NB4 (cell line): Measurements from ENCODE around the gene ENPP6.

Experiments
- DNase-seq: peaks from one replicate; pipeline ENCODE4 v3.0.0; 2010; ENCODE audit warnings: low read depth
- H3K4me3 ChIP-seq: one replicate; pipeline ENCODE4 v1.5.1; 2011; ENCODE audit warnings: mild to moderate bottlenecking, low read depth, low read length, moderate library complexity
- MYC ChIP-seq: IDR thresholded peaks from 2 replicates; pipeline ENCODE4 v1.6.1; 2011; ENCODE audit warnings: low read depth, low read length
- POLR2A ChIP-seq: IDR thresholded peaks from 2 replicates; pipeline ENCODE4 v1.6.1; 2011; ENCODE audit warnings: mild to moderate bottlenecking; ENCODE audit not compliant: insufficient read length; ENCODE audit errors: extremely low read depth
- TF ChIP-seq, protein P1 (sequence below): IDR thresholded peaks from 2 replicates; pipeline ENCODE4 v1.6.1; 2011; ENCODE audit warnings: low read depth, low read length
- TF ChIP-seq, protein P2 (sequence below): IDR thresholded peaks from one replicate; pipeline ENCODE4 v1.5.1; 2012; ENCODE audit warnings: low read depth, low read length

The ENPP6 gene

DNA sequence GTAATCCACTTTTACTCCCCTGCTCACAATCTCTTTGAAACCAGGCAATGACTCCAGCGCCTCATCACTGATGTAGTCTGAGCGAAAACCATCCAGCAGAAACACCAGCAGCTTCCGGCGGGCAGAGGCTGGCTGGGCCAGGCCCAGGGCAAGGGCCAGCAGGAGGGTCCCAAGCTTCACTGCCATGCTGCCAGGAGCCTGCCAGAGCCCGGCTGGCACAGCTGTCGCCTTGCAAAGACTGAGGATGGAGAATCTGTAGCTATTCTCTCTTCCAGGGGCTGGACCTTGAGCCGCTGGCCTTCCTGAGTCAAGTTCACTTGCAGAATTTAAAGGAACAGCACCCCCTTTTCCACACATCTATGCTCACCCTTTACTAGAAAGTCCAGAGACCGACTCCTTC is at the start of gene ENPP6:
Gene ENPP6, minus strand, starts transcription at position 240 of the 400 bp plus-strand sequence. Its CDS starts 54 bp downstream, at position 186.
- no peak for DNase-seq
- no peak within 1 kb of the TSS for H3K4me3 ChIP-seq
- TF ChIP-seq, protein P1, sequence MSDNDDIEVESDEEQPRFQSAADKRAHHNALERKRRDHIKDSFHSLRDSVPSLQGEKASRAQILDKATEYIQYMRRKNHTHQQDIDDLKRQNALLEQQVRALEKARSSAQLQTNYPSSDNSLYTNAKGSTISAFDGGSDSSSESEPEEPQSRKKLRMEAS = no peak
- TF ChIP-seq, protein P2, sequence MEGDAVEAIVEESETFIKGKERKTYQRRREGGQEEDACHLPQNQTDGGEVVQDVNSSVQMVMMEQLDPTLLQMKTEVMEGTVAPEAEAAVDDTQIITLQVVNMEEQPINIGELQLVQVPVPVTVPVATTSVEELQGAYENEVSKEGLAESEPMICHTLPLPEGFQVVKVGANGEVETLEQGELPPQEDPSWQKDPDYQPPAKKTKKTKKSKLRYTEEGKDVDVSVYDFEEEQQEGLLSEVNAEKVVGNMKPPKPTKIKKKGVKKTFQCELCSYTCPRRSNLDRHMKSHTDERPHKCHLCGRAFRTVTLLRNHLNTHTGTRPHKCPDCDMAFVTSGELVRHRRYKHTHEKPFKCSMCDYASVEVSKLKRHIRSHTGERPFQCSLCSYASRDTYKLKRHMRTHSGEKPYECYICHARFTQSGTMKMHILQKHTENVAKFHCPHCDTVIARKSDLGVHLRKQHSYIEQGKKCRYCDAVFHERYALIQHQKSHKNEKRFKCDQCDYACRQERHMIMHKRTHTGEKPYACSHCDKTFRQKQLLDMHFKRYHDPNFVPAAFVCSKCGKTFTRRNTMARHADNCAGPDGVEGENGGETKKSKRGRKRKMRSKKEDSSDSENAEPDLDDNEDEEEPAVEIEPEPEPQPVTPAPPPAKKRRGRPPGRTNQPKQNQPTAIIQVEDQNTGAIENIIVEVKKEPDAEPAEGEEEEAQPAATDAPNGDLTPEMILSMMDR = no peak
- no peak for TF ChIP-seq MYC
- TF ChIP-seq POLR2A = no peak

DNA sequence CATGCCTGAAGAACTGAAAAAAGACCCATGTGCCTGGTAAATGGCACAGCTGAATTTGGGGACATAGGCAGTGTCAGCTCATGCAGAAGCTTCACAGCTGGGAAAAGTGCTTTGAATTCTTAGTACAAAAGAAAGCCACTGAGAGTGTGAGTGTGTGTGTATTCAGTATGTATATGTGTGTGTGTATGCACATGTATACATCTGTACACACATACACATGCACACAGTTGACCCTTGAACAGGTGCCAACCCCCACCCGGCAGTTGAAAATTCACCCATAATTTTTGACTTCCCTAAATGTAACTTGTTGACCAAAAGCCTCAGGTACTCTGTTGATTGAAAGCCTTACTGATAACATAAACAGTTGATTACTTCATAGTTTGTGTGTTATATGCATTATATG is 49.5 kb upstream of the ENPP6 start:
- no peak for DNase-seq
- TF ChIP-seq POLR2A (no peak), MYC (no peak)
- TF ChIP-seq, protein P2 = no peak
- TF ChIP-seq, protein P1 = no peak
- no peak overlapping the region for H3K4me3 ChIP-seq

DNA sequence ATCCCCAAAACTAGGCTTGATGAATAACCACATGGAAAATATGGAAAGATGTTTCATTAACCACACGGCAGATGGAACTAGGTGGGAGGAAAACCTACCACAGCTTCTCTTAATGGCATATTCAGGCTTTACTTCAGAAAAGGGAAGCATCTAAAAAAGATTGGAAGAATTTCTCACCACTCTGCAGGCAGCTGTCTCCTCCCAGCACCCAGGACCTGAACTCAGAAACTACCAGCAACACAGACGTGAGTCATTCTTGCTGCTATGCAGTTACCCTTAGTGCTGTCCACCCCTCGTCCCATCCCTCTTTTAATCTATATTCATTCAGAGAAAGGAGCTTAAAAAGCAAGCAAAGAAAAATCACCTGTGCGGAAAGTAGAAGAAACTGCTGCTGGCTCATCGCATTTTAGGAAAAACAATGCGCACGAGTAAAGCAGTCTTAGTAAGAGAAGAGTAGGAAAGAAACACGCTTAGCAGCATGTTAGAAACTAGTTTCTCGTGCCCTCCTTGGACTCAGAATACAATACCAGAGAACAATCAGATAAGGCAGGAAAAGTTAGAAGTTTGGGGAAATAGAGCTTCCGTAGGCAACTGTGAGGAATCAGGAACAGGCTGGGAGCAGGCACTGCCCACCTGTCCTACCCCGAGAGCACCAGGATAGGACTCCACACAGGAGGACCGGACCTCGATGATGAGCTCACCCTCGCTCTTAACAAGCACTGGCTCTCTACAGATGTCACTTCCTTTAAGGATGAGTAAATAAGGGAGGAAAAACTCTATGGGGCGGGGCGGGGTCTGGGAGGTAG is 48.1 kb upstream of the ENPP6 start:
- DNase-seq = peak; percentile 69
- TF ChIP-seq, protein P1 = no peak
- TF ChIP-seq, protein P2 = no peak
- TF ChIP-seq POLR2A (no peak), MYC (no peak)
- no peak overlapping the region for H3K4me3 ChIP-seq

DNA sequence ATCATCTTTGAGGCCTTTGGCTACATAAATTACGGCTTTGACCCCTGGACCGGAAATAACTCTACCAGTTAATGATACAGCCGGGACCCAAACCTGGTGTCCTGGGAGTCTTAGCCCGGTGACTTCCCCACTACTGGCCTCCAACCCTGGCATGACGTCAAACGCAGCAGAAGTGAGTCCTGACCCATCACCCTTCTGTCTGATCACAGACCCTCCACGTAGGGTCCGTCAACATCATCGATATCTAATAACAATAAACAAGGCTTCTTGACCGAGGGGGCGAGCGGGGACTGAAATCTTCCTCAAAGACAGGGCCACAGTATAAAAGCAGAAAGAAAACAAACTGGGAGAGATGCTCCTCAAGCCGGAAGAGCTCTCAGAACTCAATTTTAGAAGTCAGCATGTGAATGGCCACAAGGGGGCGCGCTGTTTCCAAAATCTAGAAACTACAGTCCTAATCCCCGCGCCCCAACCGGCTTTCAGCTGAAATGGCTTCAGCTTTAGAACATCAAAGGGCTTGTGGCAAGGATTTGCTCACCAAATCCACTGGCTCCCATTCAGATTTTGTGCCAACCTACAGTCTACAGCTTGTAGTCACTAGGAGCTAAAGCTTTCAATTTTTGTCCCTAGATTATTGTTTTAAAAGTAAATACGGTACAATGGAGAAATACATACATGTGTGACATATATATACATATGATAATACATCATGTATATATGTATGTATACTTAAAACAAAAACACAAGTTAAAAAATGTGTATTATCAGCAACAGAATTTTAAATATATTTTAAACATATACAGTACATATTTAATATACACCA is 46.4 kb upstream of the ENPP6 start:
- TF ChIP-seq, protein P1 = no peak
- TF ChIP-seq, protein P2 = peak; percentile 67
- H3K4me3 ChIP-seq = no peak overlapping the region
- DNase-seq = peak; percentile 91

DNA sequence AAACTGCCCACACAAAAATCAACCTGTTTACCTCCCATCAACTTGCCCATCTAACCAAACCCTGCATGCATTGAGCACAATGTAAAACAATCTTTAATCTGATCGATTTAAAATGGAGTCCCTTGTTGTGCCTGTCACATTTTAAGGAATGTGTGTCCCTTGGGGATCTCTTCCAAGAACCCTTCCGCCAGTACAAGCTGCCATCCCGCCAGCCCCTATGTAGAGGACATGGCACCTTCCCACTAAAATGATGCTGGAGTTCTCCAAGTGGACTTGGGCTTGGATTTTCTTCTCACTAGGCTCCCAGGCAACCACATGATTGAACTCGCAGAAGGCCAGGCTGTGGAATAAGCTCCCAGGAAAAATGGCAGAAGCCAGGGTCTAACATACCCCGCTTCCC is 45.8 kb upstream of the ENPP6 start:
- TF ChIP-seq MYC = no peak
- TF ChIP-seq, protein P1 = no peak
- H3K4me3 ChIP-seq = no peak overlapping the region
- DNase-seq = no peak

DNA sequence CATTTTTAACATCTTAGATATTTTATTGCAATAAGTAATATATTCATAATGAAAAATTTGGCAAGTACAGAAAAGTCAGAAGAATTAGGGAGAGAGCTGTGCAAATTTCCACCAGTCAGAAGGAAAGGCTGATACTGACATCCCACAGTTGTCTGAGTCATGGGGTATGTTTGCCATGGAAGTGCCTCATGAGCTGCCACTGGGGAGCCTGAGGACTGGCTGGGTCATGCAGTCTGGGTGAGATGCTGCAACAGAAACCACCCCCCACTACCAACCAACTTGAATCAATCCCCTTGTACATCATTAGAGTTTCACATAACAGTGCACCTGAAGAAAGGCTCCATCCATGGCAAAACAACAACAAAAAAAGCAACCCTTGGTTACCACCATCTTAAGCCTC is 45.2 kb upstream of the ENPP6 start:
- H3K4me3 ChIP-seq = no peak overlapping the region
- TF ChIP-seq, protein P1 = no peak
- TF ChIP-seq POLR2A (no peak), MYC (no peak)
- TF ChIP-seq, protein P2 = no peak
- DNase-seq = peak; percentile 21
